H1 (cell line): ENCODE results near the gene CASP5. TPM values are rescaled to one million over a fixed set of nuclear protein-coding genes. Genes with fewer than 3 reads are reported as not detected.

Experiments used
- CTCF ChIA-PET: fragments of 300-600 bp; sonication (Branson Sonifier 250); formaldehyde crosslinking; loops from one replicate; lab custom pipeline; 2021; ENCODE audit not compliant: partially characterized antibody; lab: Charles Lee
- POLR2A ChIA-PET: fragments of 300-600 bp; sonication (Branson Sonifier 250); formaldehyde crosslinking; loops from one replicate; lab custom pipeline; 2021; ENCODE audit warnings: inconsistent platforms; ENCODE audit not compliant: partially characterized antibody; lab: Charles Lee
- DNase-seq, 2 experiments: peaks; one replicate each; pipeline versions ENCODE4 v3.0.0 to v3.0.0-alpha.2; 2010 to 2022; ENCODE audit warnings: low spot score in 2 of 2, low read depth in 1 of 2, mixed read lengths in 1 of 2
- FAIRE-seq: peaks from 2 replicates; lab custom pipeline; 2011; peaks lifted over from hg19 to GRCh38; lab: Jason Lieb, UNC
- H2AFZ ChIP-seq: 2 replicates; pipeline ENCODE4 v1.8.1; 2012; ENCODE audit warnings: low read length, inconsistent platforms
- H2AK5ac ChIP-seq: 2 replicates; pipeline ENCODE4 v1.6.1; 2013; ENCODE audit warnings: low read depth, low read length
- H2BK120ac ChIP-seq: replicated peaks from 2 replicates; pipeline ENCODE3; 2013; ENCODE audit warnings: low read depth, low read length, inconsistent platforms
- H2BK12ac ChIP-seq: 2 replicates; pipeline ENCODE4 v1.6.1; 2013; ENCODE audit warnings: low read depth, low read length
- H2BK15ac ChIP-seq: 2 replicates; pipeline ENCODE4 v1.6.1; 2013; ENCODE audit warnings: low read length
- H2BK20ac ChIP-seq: 2 replicates; pipeline ENCODE4 v1.6.1; 2013; ENCODE audit warnings: low read length
- H2BK5ac ChIP-seq: 2 replicates; pipeline ENCODE4 v1.6.1; 2013; ENCODE audit warnings: low read depth, low read length
- H3K14ac ChIP-seq: 2 replicates; pipeline ENCODE4 v1.6.1; 2013; ENCODE audit warnings: inconsistent platforms; ENCODE audit not compliant: insufficient read length
- H3K18ac ChIP-seq: 2 replicates; pipeline ENCODE4 v1.6.1; 2013; ENCODE audit warnings: low read length; ENCODE audit errors: extremely low read depth
- H3K23ac ChIP-seq: 2 replicates; pipeline ENCODE4 v1.6.1; 2013; ENCODE audit warnings: inconsistent platforms; ENCODE audit not compliant: insufficient read length
- H3K23me2 ChIP-seq: 2 replicates; pipeline ENCODE4 v1.6.1; 2013; ENCODE audit warnings: low read depth, low read length
- H3K27ac ChIP-seq: 2 replicates; pipeline ENCODE4 v1.6.1; 2011; ENCODE audit warnings: low read depth, low read length, inconsistent platforms
- H3K27me3 ChIP-seq, 4 experiments: replicated peaks in 1 of 4; 1 replicate in 1 of 4; 2 replicates in 3 of 4; pipeline versions ENCODE4 v1.6.1 to v1.8.1; 2011 to 2013; ENCODE audit warnings: low read length in 3 of 4, mild to moderate bottlenecking in 3 of 4, inconsistent platforms in 2 of 4, mixed read lengths in 2 of 4, moderate library complexity in 1 of 4; ENCODE audit not compliant: control insufficient read depth in 3 of 4, insufficient read depth in 3 of 4; ENCODE audit errors: extremely low read depth in 1 of 4
- H3K36me3 ChIP-seq, 4 experiments: 2 replicates each; pipeline versions ENCODE4 v1.6.1 to v1.8.1; 2011 to 2013; ENCODE audit warnings: mild to moderate bottlenecking in 4 of 4, low read length in 3 of 4, moderate library complexity in 2 of 4, control low read depth in 1 of 4, inconsistent platforms in 1 of 4; ENCODE audit not compliant: insufficient read depth in 4 of 4, control insufficient read depth in 2 of 4
- H3K4ac ChIP-seq: replicated peaks from 2 replicates; pipeline ENCODE3; 2013; ENCODE audit warnings: low read length, low read depth, mixed read lengths, inconsistent platforms; ENCODE audit not compliant: insufficient read length
- H3K4me1 ChIP-seq, 4 experiments: replicated peaks in 1 of 4; 1 replicate in 1 of 4; 2 replicates in 3 of 4; pipeline versions ENCODE4 v1.6.1 to v1.8.1; 2011 to 2013; ENCODE audit warnings: low read length in 3 of 4, inconsistent platforms in 2 of 4, mixed read lengths in 1 of 4; ENCODE audit not compliant: insufficient read depth in 4 of 4, control insufficient read depth in 3 of 4
- H3K4me2 ChIP-seq, 2 experiments: 2 replicates each; pipeline versions ENCODE4 v1.6.1 to v1.8.1; 2011 to 2013; ENCODE audit warnings: low read depth in 2 of 2, low read length in 2 of 2, control low read depth in 1 of 2, inconsistent platforms in 1 of 2, mild to moderate bottlenecking in 1 of 2; ENCODE audit not compliant: insufficient read depth in 1 of 2
- H3K4me3 ChIP-seq, 4 experiments: fragments of 200-600, 300-600 bp in 1 of 4; sonication (generic), shearing (Covaris generic), sonication (Bioruptor Twin) in 1 of 4; 2 replicates each; pipeline versions ENCODE4 v1.5.1 to v1.8.1; 2011 to 2016; ENCODE audit warnings: low read length in 4 of 4, low read depth in 3 of 4, control low read depth in 2 of 4, inconsistent platforms in 2 of 4, mild to moderate bottlenecking in 2 of 4, mixed read lengths in 1 of 4, moderate library complexity in 1 of 4; ENCODE audit not compliant: insufficient read depth in 2 of 4; ENCODE audit errors: extremely low read depth in 1 of 4
- H3K56ac ChIP-seq: replicated peaks from 2 replicates; pipeline ENCODE3; 2013; ENCODE audit warnings: low read depth, mild to moderate bottlenecking, mixed read lengths, low read length, inconsistent platforms; ENCODE audit not compliant: insufficient read length
- H3K79me1 ChIP-seq: 2 replicates; pipeline ENCODE4 v1.6.1; 2013; ENCODE audit warnings: low read depth, low read length, control low read depth
- H3K79me2 ChIP-seq, 2 experiments: 2 replicates each; pipeline versions ENCODE4 v1.6.1 to v1.8.1; 2012 to 2013; ENCODE audit warnings: low read length in 2 of 2, mild to moderate bottlenecking in 2 of 2, inconsistent platforms in 1 of 2; ENCODE audit not compliant: insufficient read depth in 2 of 2, control insufficient read depth in 1 of 2
- H3K9ac ChIP-seq, 4 experiments: replicated peaks in 1 of 4; 1 replicate in 1 of 4; 2 replicates in 3 of 4; pipeline versions ENCODE4 v1.6.1 to v1.8.1; 2011 to 2013; ENCODE audit warnings: low read depth in 3 of 4, low read length in 3 of 4, control low read depth in 2 of 4, mild to moderate bottlenecking in 2 of 4, moderate library complexity in 2 of 4, inconsistent platforms in 1 of 4; ENCODE audit errors: extremely low read depth in 1 of 4
- H3K9me3 ChIP-seq, 2 experiments: 2 replicates each; pipeline versions ENCODE4 v1.6.1 to v1.8.1; 2012 to 2013; ENCODE audit warnings: mild to moderate bottlenecking in 2 of 2, moderate library complexity in 2 of 2, control low read depth in 1 of 2, inconsistent platforms in 1 of 2, low read depth in 1 of 2, low read length in 1 of 2, mixed read lengths in 1 of 2; ENCODE audit not compliant: insufficient read depth in 2 of 2
- H4K20me1 ChIP-seq, 2 experiments: replicated peaks in 1 of 2; 2 replicates each; pipeline versions ENCODE3 to v1.8.1; 2011 to 2013; ENCODE audit warnings: inconsistent platforms in 2 of 2, low read length in 2 of 2, mild to moderate bottlenecking in 1 of 2; ENCODE audit not compliant: insufficient read depth in 2 of 2, control insufficient read depth in 1 of 2
- H4K5ac ChIP-seq: 2 replicates; pipeline ENCODE4 v1.6.1; 2013; ENCODE audit warnings: low read length, low read depth, mixed read lengths, inconsistent platforms; ENCODE audit not compliant: insufficient read length
- H4K8ac ChIP-seq: 2 replicates; pipeline ENCODE4 v1.8.0; 2013; ENCODE audit warnings: mild to moderate bottlenecking, moderate library complexity, low read length, inconsistent platforms; ENCODE audit not compliant: insufficient read depth; ENCODE audit errors: extremely low read depth
- H4K91ac ChIP-seq: replicated peaks from 2 replicates; pipeline ENCODE3; 2013; ENCODE audit warnings: low read length, mixed read lengths, inconsistent platforms; ENCODE audit not compliant: insufficient read length
- ASH2L ChIP-seq: fragments of 200-600, 300-600 bp; sonication (generic); IDR thresholded peaks from one replicate; pipeline ENCODE4 v1.7.1; 2017; ENCODE audit warnings: low read length
- ATF2 ChIP-seq: IDR thresholded peaks from 2 replicates; pipeline ENCODE4 v1.6.1; 2012; ENCODE audit warnings: low read length, inconsistent platforms
- ATF3 ChIP-seq: IDR thresholded peaks from 2 replicates; pipeline ENCODE4 v1.6.1; 2011; ENCODE audit warnings: low read depth, mild to moderate bottlenecking, low read length; ENCODE audit not compliant: insufficient read depth
- CHD2 ChIP-seq: IDR thresholded peaks from 2 replicates; pipeline ENCODE4 v1.6.1; 2012; ENCODE audit warnings: low read length, improper control_type of control experiment
- FOSL1 ChIP-seq: IDR thresholded peaks from 2 replicates; pipeline ENCODE4 v1.6.1; 2011; ENCODE audit warnings: mild to moderate bottlenecking, low read depth, low read length, moderate library complexity; ENCODE audit not compliant: insufficient read depth
- KDM1A ChIP-seq: fragments of 200-600, 300-600 bp; sonication (generic); IDR thresholded peaks from 2 replicates; pipeline ENCODE4 v1.7.1; 2016; ENCODE audit warnings: mild to moderate bottlenecking, low read length, borderline replicate concordance
- RAD21 ChIP-seq, 2 experiments: IDR thresholded peaks in 1 of 2; conservative IDR thresholded peaks in 1 of 2; 2 replicates each; pipeline ENCODE4 v1.6.1; 2011; ENCODE audit warnings: low read depth in 2 of 2, low read length in 2 of 2, improper control_type of control experiment in 1 of 2, inconsistent platforms in 1 of 2, mild to moderate bottlenecking in 1 of 2, moderate library complexity in 1 of 2
- RBBP5 ChIP-seq: IDR thresholded peaks from 2 replicates; pipeline ENCODE4 v1.7.1; 2012; ENCODE audit warnings: low read depth, mild to moderate bottlenecking, inconsistent platforms, low read length, moderate library complexity, borderline replicate concordance
- SIN3A ChIP-seq, 2 experiments: IDR thresholded peaks in 1 of 2; conservative IDR thresholded peaks in 1 of 2; 2 replicates each; pipeline ENCODE4 v1.6.1; 2011 to 2012; ENCODE audit warnings: low read length in 2 of 2, improper control_type of control experiment in 1 of 2, low read depth in 1 of 2, mild to moderate bottlenecking in 1 of 2
- SIRT6 ChIP-seq: IDR thresholded peaks from one replicate; pipeline ENCODE4 v1.7.1; 2012; ENCODE audit warnings: low read length, inconsistent platforms
- SIX5 ChIP-seq: IDR thresholded peaks from 2 replicates; pipeline ENCODE4 v1.6.1; 2011; ENCODE audit warnings: mild to moderate bottlenecking, low read depth, low read length
- SP1 ChIP-seq: IDR thresholded peaks from 2 replicates; pipeline ENCODE4 v1.6.1; 2011; ENCODE audit warnings: low read depth, low read length
- SP4 ChIP-seq: IDR thresholded peaks from 2 replicates; pipeline ENCODE4 v1.6.1; 2012; ENCODE audit warnings: low read length, inconsistent platforms
- WGBS, 2 experiments: shearing (Covaris generic) in 1 of 2; methylation state at CpG; one replicate each; pipeline versions ENCODE4 v1.1.6 to v1.1.7; 2013 to 2015; ENCODE audit warnings: low lambda C conversion rate in 2 of 2, mixed read lengths in 2 of 2, inconsistent platforms in 1 of 2, low coverage in 1 of 2, missing lambda C conversion rate in 1 of 2; ENCODE audit not compliant: insufficient replicate concordance in 2 of 2, insufficient coverage in 1 of 2, insufficient read length in 1 of 2; ENCODE audit errors: extremely low coverage in 1 of 2, missing lambda C conversion rate in 1 of 2; 5-methylcytosine and 5-hydroxymethylcytosine counted together
- polyA plus RNA-seq, 7 experiments: library from polyadenylated mRNA; depleted of rRNA in 3 of 7; stranded (reverse) in 5 of 7; unstranded in 2 of 7; fragments of >200 nt in 5 of 7; fragments of 200-250 nt in 2 of 7; gene quantifications; 1 replicate in 5 of 7; 2 replicates in 1 of 7; 4 replicates in 1 of 7; pipeline versions ENCODE4 v1.2.1 to v1.2.3, GENCODE V29; 2011 to 2013; ENCODE audit warnings: missing spikeins in 2 of 7, mixed read lengths in 2 of 7
- total RNA-seq: library from RNA; stranded (reverse); fragmentation: NEBNext Ultra II Directional; extraction: Animal tissue kit (Norgen Biotek cat#: 25700); gene quantifications from 2 replicates; pipeline ENCODE4 v1.2.1, GENCODE V29; 2021

The CASP5 gene
- total and polyA plus RNA-seq, 2 of the 8 experiments (the other 6 are each of a cell fraction or from before 2014, with no cell fraction given) = not detected

- no peak for FAIRE-seq
- CTCF ChIA-PET = no interaction called here
- no peak for TF ChIP-seq SP4
- no peak for TF ChIP-seq SIN3A (conservative IDR thresholded peaks at IDR 0.05 in 1 of 2, IDR thresholded peaks at IDR 0.05 in 1 of 2; ENCODE audit: low read depth in 1 of 2, low read length in 2 of 2)
- TF ChIP-seq SP1 = no peak
- TF ChIP-seq KDM1A = no peak
- no peak for TF ChIP-seq RAD21 (IDR thresholded peaks at IDR 0.05 in 1 of 2, conservative IDR thresholded peaks at IDR 0.05 in 1 of 2; ENCODE audit: low read depth in 2 of 2, low read length in 2 of 2)
- TF ChIP-seq CHD2 = no peak
- TF ChIP-seq FOSL1 = no peak
- no peak for TF ChIP-seq ATF2
- TF ChIP-seq ATF3 = no peak
- no peak for TF ChIP-seq ASH2L
- TF ChIP-seq SIRT6 = no peak
- no peak for TF ChIP-seq RBBP5
- no peak for TF ChIP-seq SIX5
Measured at GRCh38 chr11:105057432-105057831, 34.5 kb upstream of the CASP5 start.

More at GRCh38 chr11:105057432-105057831, 34.5 kb upstream of the CASP5 start:
- no peak overlapping the region for H2BK120ac ChIP-seq
- no peak for DNase-seq
- no peak overlapping the region for H2AFZ ChIP-seq
- WGBS, 2 experiments = 67% methylated on average over 4 of the region's 4 CpGs; no CpG with 5 or more reads in 1 of the 2 experiments
- no peak overlapping the region for H2BK20ac ChIP-seq
- no peaks in the 10 kb centered on the region for H3K23me2 ChIP-seq
- H3K18ac ChIP-seq = no peak overlapping the region
- no peak overlapping the region for H3K9ac ChIP-seq
- H3K9me3 ChIP-seq = no peaks in the 10 kb centered on the region
- H3K27me3 ChIP-seq = no peaks in the 10 kb centered on the region
- H4K8ac ChIP-seq = no peak overlapping the region
- no peaks in the 10 kb centered on the region for H3K79me1 ChIP-seq
- POLR2A ChIA-PET = no interaction called here
- no peak overlapping the region for H4K5ac ChIP-seq
- H3K4ac ChIP-seq = no peak overlapping the region
- H3K4me2 ChIP-seq = no peak overlapping the region
- no peaks in the 10 kb centered on the region for H4K20me1 ChIP-seq
- H2BK5ac ChIP-seq = no peak overlapping the region
- H3K79me2 ChIP-seq = no peaks in the 10 kb centered on the region
- no peaks in the 10 kb centered on the region for H3K36me3 ChIP-seq
- no peak overlapping the region for H2AK5ac ChIP-seq
- H3K4me1 ChIP-seq = no peaks in the 10 kb centered on the region
- H3K14ac ChIP-seq = no peak overlapping the region
- H2BK12ac ChIP-seq = no peak overlapping the region
- H3K56ac ChIP-seq = no peak overlapping the region
- H3K23ac ChIP-seq = no peak overlapping the region
- no peak overlapping the region for H3K27ac ChIP-seq
- H4K91ac ChIP-seq = no peak overlapping the region
- no peak overlapping the region for H3K4me3 ChIP-seq
- H2BK15ac ChIP-seq = no peak overlapping the region
